ENCODE data around the gene CALML4.
A peak's percentile ranks its signal among the peaks of the same experiment; 100 is the strongest.

CALML4 gene

DNA sequence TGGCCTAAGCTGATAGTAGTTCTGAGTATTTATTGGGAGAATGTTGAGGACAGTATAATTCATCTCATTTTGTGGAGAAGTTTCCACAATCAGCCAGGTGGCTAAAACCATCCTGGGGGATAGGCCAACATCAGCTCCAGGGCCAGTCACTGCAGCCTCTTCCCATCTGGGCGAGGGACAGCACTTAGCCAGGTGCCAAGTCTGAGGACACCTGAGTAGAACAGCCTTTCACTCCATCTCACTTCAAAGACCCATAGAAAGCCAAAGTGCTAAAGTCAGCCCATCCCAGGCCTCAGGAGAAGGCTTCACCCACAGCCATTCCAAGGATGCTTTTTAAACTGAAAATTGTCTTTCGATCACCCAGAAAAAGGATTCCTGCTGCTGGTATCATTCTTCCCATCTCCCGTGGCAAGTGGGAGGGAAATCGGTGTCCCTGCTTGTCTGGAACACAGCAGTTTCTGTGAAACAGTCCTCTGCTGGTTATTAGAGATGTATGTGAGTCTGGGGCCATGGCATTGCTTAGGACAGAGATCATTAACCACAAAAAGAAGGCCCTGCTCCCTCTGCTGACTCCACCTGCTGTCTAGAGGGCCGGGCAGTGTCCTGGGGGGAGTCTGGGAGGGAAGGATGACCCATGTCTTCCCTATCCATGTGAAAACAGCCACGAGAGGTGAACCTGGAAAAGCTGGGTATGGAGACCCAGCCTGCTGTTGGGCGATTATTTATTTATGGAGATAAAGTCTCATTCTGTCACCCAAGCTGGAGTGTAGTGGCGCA is 9.6 kb downstream of the CALML4 start:
- Histone ChIP-seq H3K4me2 (ENCODE audit: low read length) (no peak overlapping the region), H3K27me3 (ENCODE audit: control insufficient read depth, insufficient read depth, low read length) (no peaks in the 10 kb centered on the region), H3K4me1 (ENCODE audit: control insufficient read depth, insufficient read depth, low read length) (no peaks in the 10 kb centered on the region), H3K36me3 (ENCODE audit: insufficient read depth, low read length) (peaks cover 44% of the 10 kb centered on the region), H3K9me3 (replicated peaks; ENCODE audit: low read length) (no peaks in the 10 kb centered on the region), H3K9ac (ENCODE audit: low read depth, low read length) (no peak overlapping the region), H3K4me3 (ENCODE audit: low read length) (no peak overlapping the region)

DNA sequence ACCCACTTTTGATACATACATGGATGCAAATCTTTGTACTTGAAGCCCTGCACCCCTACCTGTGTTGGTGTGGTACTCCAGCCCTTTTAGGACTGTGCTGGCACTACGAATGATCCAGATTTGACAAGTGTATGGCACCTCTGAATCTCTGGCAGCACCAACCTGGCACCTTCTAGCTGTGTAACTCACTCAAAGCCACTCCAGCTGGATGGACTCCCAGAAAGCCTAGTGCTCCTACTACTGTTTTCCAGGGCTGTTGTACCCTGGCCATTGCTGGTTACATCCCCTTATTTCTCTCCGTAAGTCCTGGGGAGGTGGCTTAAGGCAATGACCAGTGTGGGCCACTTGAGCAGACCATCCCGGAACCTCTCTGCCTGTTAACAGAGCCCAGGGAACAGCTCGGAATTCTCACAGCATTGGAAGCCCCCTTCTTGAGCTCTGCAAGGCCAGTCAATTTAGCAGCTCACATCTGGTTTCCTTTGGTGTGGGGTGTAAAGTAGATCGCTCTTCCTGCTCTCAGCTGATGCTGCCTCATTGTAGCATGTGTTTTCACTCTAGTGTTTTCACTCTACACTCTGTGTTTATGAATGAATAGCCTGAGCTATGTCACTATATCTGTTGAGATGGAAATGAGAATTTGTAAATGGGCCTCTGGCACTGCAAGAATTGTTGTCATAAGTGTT is 12.2 kb downstream of the CALML4 start:
- Histone ChIP-seq H3K4me1 (ENCODE audit: control insufficient read depth, insufficient read depth, low read length) (peaks cover 7% of the 10 kb centered on the region), H3K4me2 (ENCODE audit: low read length) (no peak overlapping the region), H3K9ac (ENCODE audit: low read depth, low read length) (no peak overlapping the region), H3K9me3 (replicated peaks; ENCODE audit: low read length) (no peaks in the 10 kb centered on the region), H3K36me3 (ENCODE audit: insufficient read depth, low read length) (peaks cover 55% of the 10 kb centered on the region), H3K27me3 (ENCODE audit: control insufficient read depth, insufficient read depth, low read length) (no peaks in the 10 kb centered on the region), H3K4me3 (ENCODE audit: low read length) (no peak overlapping the region)

DNA sequence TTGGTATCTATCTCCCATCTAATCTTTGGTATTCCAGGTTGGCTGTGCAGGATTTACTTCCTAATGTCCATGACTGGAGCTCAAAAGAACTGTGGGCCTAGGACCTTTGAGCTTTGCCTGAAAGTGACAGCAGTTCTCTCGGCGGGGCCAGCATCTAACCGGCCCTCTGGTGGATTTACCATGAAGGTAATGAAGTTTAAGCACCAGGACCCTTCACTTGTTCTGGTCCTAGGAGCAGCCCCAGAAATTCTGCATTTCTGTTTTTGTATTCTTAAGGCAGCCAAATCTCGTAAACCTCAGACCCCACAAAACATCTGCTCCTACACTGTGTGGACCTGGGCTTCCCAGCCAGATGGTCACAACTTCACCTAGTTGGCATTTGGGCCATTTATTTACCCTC is 13.0 kb downstream of the CALML4 start:
- no peak overlapping the region for H3K4me3 ChIP-seq (ENCODE audit: low read length)
- no peak overlapping the region for H3K9ac ChIP-seq (ENCODE audit: low read depth, low read length)
- H3K9me3 ChIP-seq (replicated peaks; ENCODE audit: low read length), result no peaks in the 10 kb centered on the region
- no peaks in the 10 kb centered on the region for H3K27me3 ChIP-seq (ENCODE audit: control insufficient read depth, insufficient read depth, low read length)
- H3K36me3 ChIP-seq (ENCODE audit: insufficient read depth, low read length), result peaks cover 52% of the 10 kb centered on the region
- peaks cover 15% of the 10 kb centered on the region for H3K4me1 ChIP-seq (ENCODE audit: control insufficient read depth, insufficient read depth, low read length)
- H3K4me2 ChIP-seq (ENCODE audit: low read length), result no peak overlapping the region

DNA sequence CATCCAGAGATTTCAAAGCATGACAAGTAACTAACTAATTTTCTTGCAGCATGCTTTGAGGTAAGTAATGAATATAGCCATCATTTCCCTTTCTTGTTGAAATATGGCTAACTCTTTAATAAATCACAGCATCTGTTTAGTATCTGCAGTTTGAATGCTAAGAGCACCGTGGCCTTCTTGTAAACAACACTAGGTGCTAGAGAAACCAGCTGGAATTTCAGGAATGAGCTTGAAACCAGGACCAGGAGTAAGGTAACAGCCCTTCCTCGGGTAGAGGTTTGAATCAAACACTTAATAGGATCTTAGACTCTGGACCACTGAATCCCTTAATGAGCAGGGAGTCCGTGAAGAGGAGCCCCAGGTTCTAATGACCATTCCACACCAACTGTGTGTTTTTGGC is 13.6 kb downstream of the CALML4 start:
- Histone ChIP-seq H3K4me3 (ENCODE audit: low read length) (no peak overlapping the region), H3K9ac (ENCODE audit: low read depth, low read length) (no peak overlapping the region), H3K4me1 (ENCODE audit: control insufficient read depth, insufficient read depth, low read length) (peaks cover 21% of the 10 kb centered on the region), H3K27me3 (ENCODE audit: control insufficient read depth, insufficient read depth, low read length) (no peaks in the 10 kb centered on the region), H3K4me2 (ENCODE audit: low read length) (no peak overlapping the region), H3K9me3 (replicated peaks; ENCODE audit: low read length) (no peaks in the 10 kb centered on the region), H3K36me3 (ENCODE audit: insufficient read depth, low read length) (peaks cover 52% of the 10 kb centered on the region)

DNA sequence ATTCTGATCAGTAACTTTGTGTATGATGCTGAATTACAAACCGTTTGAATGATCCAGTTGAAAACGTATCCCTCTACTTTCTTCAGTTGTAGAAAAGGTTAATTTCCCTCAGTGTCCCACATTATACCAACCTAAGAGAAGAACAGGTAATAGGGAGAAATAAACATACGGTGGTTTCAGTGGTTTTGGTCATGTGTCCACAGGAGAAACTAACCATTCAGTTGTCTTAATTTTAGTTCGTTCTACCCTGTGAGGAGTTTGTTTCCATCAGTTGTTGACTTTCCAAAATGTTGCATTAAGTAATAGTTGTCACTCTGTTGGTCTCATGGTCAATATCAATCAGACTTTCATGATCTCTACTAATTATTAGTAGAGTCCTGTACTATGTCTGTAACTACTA is 15.1 kb downstream of the CALML4 start:
- Histone ChIP-seq H3K9me3 (replicated peaks; ENCODE audit: low read length) (no peaks in the 10 kb centered on the region), H3K36me3 (ENCODE audit: insufficient read depth, low read length) (peaks cover 46% of the 10 kb centered on the region), H3K4me3 (ENCODE audit: low read length) (no peak overlapping the region), H3K27me3 (ENCODE audit: control insufficient read depth, insufficient read depth, low read length) (no peaks in the 10 kb centered on the region), H3K4me1 (ENCODE audit: control insufficient read depth, insufficient read depth, low read length) (peaks cover 23% of the 10 kb centered on the region), H3K4me2 (ENCODE audit: low read length) (no peak overlapping the region), H3K9ac (ENCODE audit: low read depth, low read length) (no peak overlapping the region)

DNA sequence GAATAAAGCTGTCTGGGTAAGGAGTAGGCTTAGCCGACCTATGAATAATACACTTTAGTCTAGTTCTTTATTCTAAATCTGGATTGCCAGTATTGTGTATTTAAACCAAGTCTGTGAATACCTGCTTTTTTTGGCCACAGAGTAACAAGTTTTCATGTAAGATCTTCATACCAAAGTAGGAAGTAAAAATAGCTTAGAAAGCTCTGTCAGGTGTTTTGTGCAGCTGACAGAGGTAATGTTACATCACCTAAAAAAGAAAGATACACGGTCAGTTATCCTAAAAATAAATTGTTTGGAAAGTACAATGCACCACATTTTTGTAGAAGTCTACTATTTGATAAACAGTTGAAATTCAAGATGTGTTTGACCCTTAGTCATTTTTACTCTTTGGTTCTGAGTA is 16.5 kb downstream of the CALML4 start:
- Histone ChIP-seq H3K27me3 (ENCODE audit: control insufficient read depth, insufficient read depth, low read length) (no peaks in the 10 kb centered on the region), H3K9me3 (replicated peaks; ENCODE audit: low read length) (no peaks in the 10 kb centered on the region), H3K4me1 (ENCODE audit: control insufficient read depth, insufficient read depth, low read length) (peaks cover 23% of the 10 kb centered on the region), H3K4me3 (ENCODE audit: low read length) (no peak overlapping the region), H3K36me3 (ENCODE audit: insufficient read depth, low read length) (peaks cover 56% of the 10 kb centered on the region), H3K9ac (ENCODE audit: low read depth, low read length) (no peak overlapping the region), H3K4me2 (ENCODE audit: low read length) (no peak overlapping the region)

DNA sequence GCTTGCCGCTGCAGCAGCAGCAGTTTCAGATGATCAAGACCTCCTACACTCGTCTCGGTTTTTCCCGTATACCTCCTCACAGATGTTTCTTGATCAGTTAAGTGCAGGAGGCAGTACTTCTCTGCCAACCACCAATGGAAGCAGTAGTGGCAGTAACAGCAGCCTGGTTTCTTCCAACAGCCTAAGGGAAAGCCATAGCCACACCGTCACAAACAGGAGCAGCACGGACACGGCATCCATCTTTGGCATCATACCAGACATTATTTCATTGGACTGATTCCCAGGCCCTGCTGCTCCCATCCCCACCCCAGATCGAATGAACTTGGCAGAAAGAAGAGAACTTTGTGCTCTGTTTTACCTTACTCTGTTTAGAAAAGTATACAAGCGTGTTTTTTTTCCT is 17.6 kb downstream of the CALML4 start:
- Histone ChIP-seq H3K4me3 (ENCODE audit: low read length) (peak overlapping the region; percentile 56), H3K9me3 (replicated peaks; ENCODE audit: low read length) (no peaks in the 10 kb centered on the region), H3K4me2 (ENCODE audit: low read length) (peak overlapping the region; percentile 75)

DNA sequence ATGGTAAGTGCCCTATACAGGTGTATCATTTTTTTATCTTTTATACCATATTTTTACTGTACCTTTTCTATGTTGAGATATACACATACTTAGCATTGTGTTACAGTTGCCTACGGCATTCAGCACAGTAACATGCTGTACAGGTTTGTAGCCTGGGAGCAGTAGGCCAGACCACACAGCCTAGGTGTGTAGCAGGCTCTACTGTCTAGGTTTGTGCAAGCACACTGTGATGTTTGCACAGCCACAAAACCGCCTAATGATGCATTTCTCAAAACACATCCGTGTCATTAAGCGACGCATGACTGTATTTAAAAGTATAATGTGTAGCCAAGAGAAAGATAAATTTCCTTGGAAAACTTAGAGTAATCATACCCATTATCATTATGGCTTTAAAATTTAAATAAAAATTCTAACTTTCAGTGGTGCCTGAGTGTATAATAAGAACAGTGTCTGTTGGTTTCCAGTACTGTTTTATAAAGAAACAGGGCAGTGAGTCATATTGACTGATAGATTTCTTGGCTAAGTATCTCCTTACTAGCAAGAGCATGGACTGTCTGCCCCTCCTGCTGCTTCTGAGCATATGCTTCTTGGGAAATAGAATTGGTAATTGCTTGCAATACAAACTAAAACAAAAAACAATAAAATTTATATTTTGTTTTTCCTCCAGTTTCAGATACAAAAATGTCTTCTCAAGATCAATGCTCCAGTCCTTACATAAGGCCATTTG is 18.3 kb downstream of the CALML4 start:
- peak overlapping the region; percentile 75 for H3K4me2 ChIP-seq (ENCODE audit: low read length)
- peaks cover 44% of the 10 kb centered on the region for H3K36me3 ChIP-seq (ENCODE audit: insufficient read depth, low read length)
- peaks cover 23% of the 10 kb centered on the region for H3K4me1 ChIP-seq (ENCODE audit: control insufficient read depth, insufficient read depth, low read length)
- H3K9me3 ChIP-seq (replicated peaks; ENCODE audit: low read length), result no peaks in the 10 kb centered on the region
- no peak overlapping the region for H3K4me3 ChIP-seq (ENCODE audit: low read length)
- H3K9ac ChIP-seq (ENCODE audit: low read depth, low read length), result no peak overlapping the region
- no peaks in the 10 kb centered on the region for H3K27me3 ChIP-seq (ENCODE audit: control insufficient read depth, insufficient read depth, low read length)

More for the DNA sequence above, 17.6 kb downstream of the CALML4 start:
- H3K9ac ChIP-seq (ENCODE audit: low read depth, low read length), result peak overlapping the region; percentile 52
- peaks cover 23% of the 10 kb centered on the region for H3K4me1 ChIP-seq (ENCODE audit: control insufficient read depth, insufficient read depth, low read length)
- H3K36me3 ChIP-seq (ENCODE audit: insufficient read depth, low read length), result peaks cover 51% of the 10 kb centered on the region
- no peaks in the 10 kb centered on the region for H3K27me3 ChIP-seq (ENCODE audit: control insufficient read depth, insufficient read depth, low read length)

DNA sequence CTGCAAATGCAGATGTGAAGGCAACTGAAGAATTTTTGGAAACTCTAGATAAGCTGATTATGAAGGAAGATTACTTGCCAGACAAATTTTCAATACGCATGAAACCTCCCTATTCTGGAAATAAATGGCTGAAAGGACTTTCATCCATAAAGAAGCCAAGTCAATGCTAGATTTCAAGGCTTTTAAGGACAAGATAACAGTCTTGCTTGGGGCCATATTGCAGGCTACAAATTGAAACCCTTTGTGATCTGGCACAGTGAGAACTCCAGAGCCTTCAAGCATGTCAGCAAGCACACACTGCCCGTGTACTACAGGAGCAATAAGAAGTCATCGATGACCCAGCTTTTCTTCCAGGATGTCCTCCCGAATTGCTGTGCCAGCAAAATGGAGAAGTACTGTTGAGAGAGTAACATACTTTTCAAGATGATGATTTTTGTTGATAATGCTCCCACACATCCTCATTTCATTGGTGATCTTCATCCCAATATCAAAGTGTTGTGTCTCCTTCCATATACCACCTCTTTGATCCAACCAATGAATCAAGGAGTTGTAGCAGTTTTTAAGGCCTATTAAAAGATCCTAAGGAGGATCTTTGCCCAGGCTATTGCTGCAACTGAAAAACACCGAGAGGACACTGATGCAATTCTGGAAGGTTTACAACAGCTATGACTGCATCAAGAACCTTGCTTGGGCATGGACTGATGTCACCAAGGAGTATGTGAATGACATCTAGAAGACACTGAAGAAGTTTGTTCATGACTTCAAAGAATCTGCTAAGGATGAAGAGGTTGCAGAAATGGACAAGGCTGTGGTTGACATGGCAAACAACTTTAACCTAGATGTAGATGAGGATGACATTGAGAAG is 20.3 kb downstream of the CALML4 start:
- peaks cover 40% of the 10 kb centered on the region for H3K36me3 ChIP-seq (ENCODE audit: insufficient read depth, low read length)
- H3K27me3 ChIP-seq (ENCODE audit: control insufficient read depth, insufficient read depth, low read length), result no peaks in the 10 kb centered on the region
- no peak overlapping the region for H3K4me3 ChIP-seq (ENCODE audit: low read length)

DNA sequence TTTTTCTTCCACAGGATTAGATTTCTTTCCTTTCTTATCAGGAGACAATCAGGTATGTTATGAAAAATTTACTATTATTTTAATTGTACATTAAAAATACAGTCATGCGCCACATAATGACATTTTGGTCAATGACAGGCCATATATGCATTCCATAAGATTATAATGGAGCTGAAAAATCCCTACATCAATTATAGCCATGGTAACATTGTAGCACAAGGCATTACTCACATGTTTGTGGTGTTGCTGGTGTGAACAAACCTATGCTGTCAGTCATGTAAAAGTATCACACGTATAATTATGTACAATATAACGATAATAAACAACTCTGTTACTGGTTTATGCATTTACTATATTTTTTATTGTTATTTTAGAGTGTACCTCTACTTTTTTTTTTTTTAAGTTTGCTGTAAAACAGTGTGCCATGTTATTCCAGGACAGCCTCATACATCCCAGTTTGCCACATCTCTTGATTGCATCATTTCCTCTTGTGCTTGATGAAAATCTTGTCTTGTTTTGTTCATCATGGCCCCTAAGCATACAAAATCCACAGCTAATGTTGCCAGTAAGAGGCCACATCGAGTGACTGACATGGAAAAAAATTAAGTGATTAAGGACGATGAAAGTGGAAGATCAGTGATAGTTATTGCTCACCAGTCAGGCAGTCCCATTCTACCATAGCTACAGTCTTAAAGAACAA is 21.4 kb downstream of the CALML4 start:
- peaks cover 35% of the 10 kb centered on the region for H3K36me3 ChIP-seq (ENCODE audit: insufficient read depth, low read length)

More for the DNA sequence above, 20.3 kb downstream of the CALML4 start:
- no peaks in the 10 kb centered on the region for H3K9me3 ChIP-seq (replicated peaks; ENCODE audit: low read length)
- no peak overlapping the region for H3K9ac ChIP-seq (ENCODE audit: low read depth, low read length)
- no peak overlapping the region for H3K4me2 ChIP-seq (ENCODE audit: low read length)
- peaks cover 23% of the 10 kb centered on the region for H3K4me1 ChIP-seq (ENCODE audit: control insufficient read depth, insufficient read depth, low read length)

More for the DNA sequence above, 21.4 kb downstream of the CALML4 start:
- Histone ChIP-seq H3K4me2 (ENCODE audit: low read length) (no peak overlapping the region), H3K27me3 (ENCODE audit: control insufficient read depth, insufficient read depth, low read length) (no peaks in the 10 kb centered on the region), H3K9ac (ENCODE audit: low read depth, low read length) (no peak overlapping the region), H3K4me1 (ENCODE audit: control insufficient read depth, insufficient read depth, low read length) (peaks cover 23% of the 10 kb centered on the region), H3K4me3 (ENCODE audit: low read length) (no peak overlapping the region), H3K9me3 (replicated peaks; ENCODE audit: low read length) (no peaks in the 10 kb centered on the region)
